ENCODE results near the gene NDUFB11.

GRCh38 chrX:47179928-47180255, 35.4 kb upstream of the NDUFB11 start:
- no peak for TF ChIP-seq EZH2 (IDR thresholded peaks at IDR 0.05; ENCODE audit: low read length, unreplicated experiment)
- TF ChIP-seq CTCF (conservative IDR thresholded peaks at IDR 0.05; ENCODE audit: low read depth, low read length), result no peak
- TF ChIP-seq EZH2phosphoT487 (IDR thresholded peaks at IDR 0.05; ENCODE audit: borderline replicate concordance, low read length), result no peak

All from PC-3 (cell line).